ENCODE data around the gene IKZF2. TPM values are rescaled to one million over a fixed set of nuclear protein-coding genes. Genes with fewer than 3 reads are reported as not detected.

The IKZF2 gene
- total and polyA plus RNA-seq, 10 donors: 0.50 to 43.4 (median 20.4) TPM

DNA sequence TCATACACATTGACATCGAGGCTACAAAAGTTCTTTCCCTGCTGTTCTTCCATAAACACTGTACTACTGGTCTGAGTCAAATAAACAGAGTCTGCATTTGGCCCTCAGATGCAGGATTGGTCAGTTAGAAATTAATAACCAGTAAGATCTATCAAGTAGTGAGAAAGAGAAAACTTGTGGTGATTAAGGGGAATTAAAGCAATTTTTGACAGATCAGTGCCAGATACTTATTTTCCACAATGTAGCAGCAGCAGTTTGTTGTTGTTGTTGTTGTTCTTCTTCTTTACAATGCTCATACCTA is 85.0 kb downstream of the IKZF2 start:
- TF ChIP-seq POLR2A (IDR thresholded peaks at IDR 0.05): no peak
- TF ChIP-seq, protein P1, sequence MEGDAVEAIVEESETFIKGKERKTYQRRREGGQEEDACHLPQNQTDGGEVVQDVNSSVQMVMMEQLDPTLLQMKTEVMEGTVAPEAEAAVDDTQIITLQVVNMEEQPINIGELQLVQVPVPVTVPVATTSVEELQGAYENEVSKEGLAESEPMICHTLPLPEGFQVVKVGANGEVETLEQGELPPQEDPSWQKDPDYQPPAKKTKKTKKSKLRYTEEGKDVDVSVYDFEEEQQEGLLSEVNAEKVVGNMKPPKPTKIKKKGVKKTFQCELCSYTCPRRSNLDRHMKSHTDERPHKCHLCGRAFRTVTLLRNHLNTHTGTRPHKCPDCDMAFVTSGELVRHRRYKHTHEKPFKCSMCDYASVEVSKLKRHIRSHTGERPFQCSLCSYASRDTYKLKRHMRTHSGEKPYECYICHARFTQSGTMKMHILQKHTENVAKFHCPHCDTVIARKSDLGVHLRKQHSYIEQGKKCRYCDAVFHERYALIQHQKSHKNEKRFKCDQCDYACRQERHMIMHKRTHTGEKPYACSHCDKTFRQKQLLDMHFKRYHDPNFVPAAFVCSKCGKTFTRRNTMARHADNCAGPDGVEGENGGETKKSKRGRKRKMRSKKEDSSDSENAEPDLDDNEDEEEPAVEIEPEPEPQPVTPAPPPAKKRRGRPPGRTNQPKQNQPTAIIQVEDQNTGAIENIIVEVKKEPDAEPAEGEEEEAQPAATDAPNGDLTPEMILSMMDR (IDR thresholded peaks at IDR 0.05 in 8 of 11, conservative IDR thresholded peaks at IDR 0.05 in 3 of 11): no peak

DNA sequence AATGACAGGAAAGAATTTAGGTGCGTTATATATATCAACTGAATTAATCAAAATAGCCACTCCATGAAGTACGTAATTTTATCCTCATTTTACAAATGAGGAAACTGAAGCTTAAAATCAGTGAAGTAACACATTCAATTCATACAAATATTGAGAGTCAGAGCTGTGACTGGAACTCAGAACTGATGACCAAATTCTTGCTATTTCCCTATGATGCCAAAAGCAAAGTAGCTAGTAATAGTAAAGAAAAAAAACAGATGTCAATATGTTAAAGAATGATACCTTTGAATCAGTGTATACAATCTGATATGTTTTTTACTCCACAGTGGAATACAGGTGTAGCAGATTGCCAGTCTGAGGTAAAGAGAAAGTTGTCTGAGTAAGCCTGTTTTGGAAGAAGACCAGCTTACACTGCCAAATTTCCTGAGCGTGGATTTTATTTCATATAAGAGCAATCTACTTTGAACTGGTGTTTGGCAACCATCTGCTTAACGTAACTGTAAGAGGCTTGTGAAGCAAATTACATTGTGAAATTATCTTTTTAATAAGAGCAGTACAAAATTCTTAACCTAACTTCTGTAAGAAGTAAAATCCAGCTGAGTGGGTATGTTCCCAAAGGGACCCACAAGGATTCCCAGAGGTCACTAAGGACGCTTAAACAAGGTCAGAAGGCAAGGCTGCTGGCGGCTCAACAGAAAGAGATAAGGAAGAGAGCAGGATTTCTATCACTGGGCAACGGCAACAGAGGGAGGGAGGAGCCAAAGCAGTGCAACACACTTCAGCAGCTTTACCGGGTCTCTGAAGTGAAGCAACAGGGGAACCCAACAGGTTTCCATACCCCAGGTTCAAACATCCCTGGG is 85.6 kb downstream of the IKZF2 start:
- intact Hi-C loops (cut with DNase I; ENCODE audit: low total_unique reads): no loop called here
- TF ChIP-seq POLR2AphosphoS5 (IDR thresholded peaks at IDR 0.05): no peak
- TF ChIP-seq, protein P1 (IDR thresholded peaks at IDR 0.05 in 8 of 11, conservative IDR thresholded peaks at IDR 0.05 in 3 of 11): no peak
- H3K9me3 ChIP-seq: no peaks in the 10 kb centered on the region
- WGBS, 5 donors: 28 to 37% (median 32%) methylated on average over 8 of the region's 8 CpGs
- peak overlapping the region in 1 of 8 donors; percentile 30 for H3K4me3 ChIP-seq
- DNase-seq: peak; percentile 59
- H3K36me3 ChIP-seq: no peaks in the 10 kb centered on the region
- no peaks in the 10 kb centered on the region for H3K27me3 ChIP-seq (replicated peaks in 1 of 7)
- peaks cover 5 to 36% (median 13%) of the 10 kb centered on the region in 6 donors for H3K4me1 ChIP-seq
- H3K27ac ChIP-seq: peak overlapping the region in 5 of 8 donors; percentile 17 to 51 (median 39)

More for the DNA sequence above, 85.0 kb downstream of the IKZF2 start:
- peak overlapping the region in 1 of 8 donors; percentile 30 for H3K4me3 ChIP-seq
- intact Hi-C loops (cut with DNase I; ENCODE audit: low total_unique reads): no loop called here
- no peaks in the 10 kb centered on the region for H3K9me3 ChIP-seq
- no peak for DNase-seq
- 18 to 42% (median 29%) methylated on average over 1 of the region's 1 CpG for WGBS, 5 donors
- H3K36me3 ChIP-seq: no peaks in the 10 kb centered on the region
- peaks cover 5 to 36% (median 13%) of the 10 kb centered on the region in 6 donors for H3K4me1 ChIP-seq
- no peaks in the 10 kb centered on the region for H3K27me3 ChIP-seq (replicated peaks in 1 of 7)
- peak overlapping the region in 3 of 8 donors; percentile 17 to 50 (median 39) for H3K27ac ChIP-seq

DNA sequence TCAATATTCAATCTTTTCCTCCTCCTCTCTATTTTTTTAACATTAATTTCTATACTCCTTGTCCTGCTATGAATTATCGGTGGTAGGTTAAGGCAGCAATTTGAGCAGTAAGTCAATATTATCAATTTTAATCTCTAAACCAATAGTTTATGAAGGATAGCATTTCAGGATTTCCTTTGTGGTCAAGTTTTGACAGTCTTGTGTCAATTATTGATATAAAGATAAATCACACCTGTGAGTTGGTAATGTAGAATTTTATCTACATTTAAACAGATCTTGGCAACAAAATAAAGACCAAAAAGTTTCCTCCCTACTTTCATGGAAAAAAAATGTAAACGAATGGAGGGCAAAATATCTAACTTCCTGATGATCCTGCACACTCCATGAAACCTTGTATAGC is 87.3 kb downstream of the IKZF2 start:
- H3K4me3 ChIP-seq: no peak overlapping the region
- H3K9me3 ChIP-seq: no peaks in the 10 kb centered on the region
- TF ChIP-seq, protein P1 (IDR thresholded peaks at IDR 0.05 in 8 of 11, conservative IDR thresholded peaks at IDR 0.05 in 3 of 11): no peak
- no peak for TF ChIP-seq POLR2A (IDR thresholded peaks at IDR 0.05)
- no peak for TF ChIP-seq POLR2AphosphoS5 (IDR thresholded peaks at IDR 0.05)
- H3K27ac ChIP-seq: no peak overlapping the region
- H3K27me3 ChIP-seq (replicated peaks in 1 of 7): no peaks in the 10 kb centered on the region
- peaks cover 5 to 27% (median 11%) of the 10 kb centered on the region in 6 donors for H3K4me1 ChIP-seq
- DNase-seq: no peak
- WGBS, 5 donors: 69 to 79% (median 75%) methylated on average over 2 of the region's 2 CpGs
- H3K36me3 ChIP-seq: no peaks in the 10 kb centered on the region
- intact Hi-C loops (cut with DNase I; ENCODE audit: low total_unique reads): no loop called here

DNA sequence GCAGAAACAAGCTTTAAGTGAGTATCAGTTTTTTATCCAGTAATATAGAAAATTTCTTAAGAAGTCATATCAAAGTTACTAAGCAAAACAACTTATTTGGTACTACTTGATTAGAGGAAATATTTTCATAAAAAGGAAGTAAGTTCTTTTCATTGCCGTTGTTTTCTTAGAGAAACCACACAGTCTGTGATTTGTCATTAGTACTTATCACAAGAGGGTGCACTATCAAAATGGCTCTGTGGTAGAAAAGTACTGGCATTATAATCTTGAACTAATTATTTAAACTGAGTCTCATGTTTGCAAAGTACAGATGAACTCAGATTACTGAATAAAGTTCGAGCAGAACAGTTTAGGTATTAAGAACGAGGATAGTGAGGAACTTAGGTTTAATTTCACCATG is 93.4 kb downstream of the IKZF2 start:
- no peaks in the 10 kb centered on the region for H3K27me3 ChIP-seq (replicated peaks in 1 of 7)
- H3K4me3 ChIP-seq: no peak overlapping the region
- no peak for TF ChIP-seq POLR2AphosphoS5 (IDR thresholded peaks at IDR 0.05)
- TF ChIP-seq POLR2A (IDR thresholded peaks at IDR 0.05): no peak
- TF ChIP-seq, protein P1 (IDR thresholded peaks at IDR 0.05 in 8 of 11, conservative IDR thresholded peaks at IDR 0.05 in 3 of 11): no peak
- H3K9me3 ChIP-seq: no peaks in the 10 kb centered on the region
- no peak for DNase-seq
- WGBS, 5 donors: 52 to 63% (median 55%) methylated on average over 3 of the region's 3 CpGs
- peak overlapping the region in 2 of 8 donors; percentile 11 to 32 for H3K27ac ChIP-seq
- no peaks in the 10 kb centered on the region for H3K36me3 ChIP-seq
- H3K4me1 ChIP-seq: no peaks in the 10 kb centered on the region
- intact Hi-C loops (cut with DNase I; ENCODE audit: low total_unique reads): no loop called here

Measured in spleen (tissue), 11 donors.